ENCODE measurements around the gene C1D. TPM values are rescaled to one million over a fixed set of nuclear protein-coding genes. Genes with fewer than 3 reads are reported as not detected.

The C1D gene
- total RNA-seq, 1 donor from 2014 or later: 19.0 TPM

DNA sequence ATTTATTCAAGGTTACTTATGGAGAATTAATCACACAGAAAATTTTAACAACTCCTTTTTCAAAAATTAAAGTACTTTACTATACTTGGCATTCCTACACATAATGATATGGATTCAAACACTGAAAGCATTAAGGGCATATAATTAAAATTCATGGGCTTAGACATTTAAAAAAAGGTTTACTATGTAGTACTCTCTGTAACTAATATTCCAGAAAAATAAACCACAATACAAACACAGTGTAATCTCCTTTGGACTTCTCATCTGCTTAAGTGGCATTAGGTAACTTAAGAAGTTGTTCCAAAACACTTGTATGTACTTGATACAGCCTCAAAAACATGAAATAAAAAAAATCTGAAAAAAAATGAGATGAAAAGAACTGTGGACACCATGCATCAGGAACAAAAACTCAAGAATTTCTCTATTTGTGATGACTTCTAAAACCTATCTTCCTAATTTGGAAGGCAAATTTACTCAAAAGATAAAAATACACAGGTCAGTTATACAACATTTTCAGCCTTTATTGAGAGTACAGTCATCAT lies 21.0 kb downstream of the C1D start:
- H3K27me3 Mint-ChIP-seq: no peaks in the 10 kb centered on the region
- peaks cover 8% of the 10 kb centered on the region for H3K36me3 Mint-ChIP-seq (ENCODE audit: insufficient read depth)
- TF ChIP-seq CTCF (IDR thresholded peaks at IDR 0.05; ENCODE audit: unreplicated experiment): no peak
- no peak overlapping the region for H3K4me3 Mint-ChIP-seq (ENCODE audit: low read depth)
- H3K9me3 Mint-ChIP-seq (ENCODE audit: low read depth): no peaks in the 10 kb centered on the region
- H3K27ac Mint-ChIP-seq: no peak overlapping the region
- DNase-seq (ENCODE audit: low spot score, unreplicated experiment): no peak
- peaks cover 9% of the 10 kb centered on the region for H3K4me1 Mint-ChIP-seq (ENCODE audit: low read depth)

- Mint-ChIP-seq H3K4me3 (ENCODE audit: low read depth) (no peak overlapping the region), H3K36me3 (ENCODE audit: insufficient read depth) (peaks cover 8% of the 10 kb centered on the region), H3K9me3 (ENCODE audit: low read depth) (no peaks in the 10 kb centered on the region), H3K27me3 (no peaks in the 10 kb centered on the region), H3K27ac (no peak overlapping the region), H3K4me1 (ENCODE audit: low read depth) (peaks cover 9% of the 10 kb centered on the region)
- no peak for DNase-seq (ENCODE audit: low spot score, unreplicated experiment)
- TF ChIP-seq CTCF (IDR thresholded peaks at IDR 0.05; ENCODE audit: unreplicated experiment): no peak
These were observed 22.7 kb downstream of the C1D start for GRCh38 chr2:68040078-68040477.

DNA sequence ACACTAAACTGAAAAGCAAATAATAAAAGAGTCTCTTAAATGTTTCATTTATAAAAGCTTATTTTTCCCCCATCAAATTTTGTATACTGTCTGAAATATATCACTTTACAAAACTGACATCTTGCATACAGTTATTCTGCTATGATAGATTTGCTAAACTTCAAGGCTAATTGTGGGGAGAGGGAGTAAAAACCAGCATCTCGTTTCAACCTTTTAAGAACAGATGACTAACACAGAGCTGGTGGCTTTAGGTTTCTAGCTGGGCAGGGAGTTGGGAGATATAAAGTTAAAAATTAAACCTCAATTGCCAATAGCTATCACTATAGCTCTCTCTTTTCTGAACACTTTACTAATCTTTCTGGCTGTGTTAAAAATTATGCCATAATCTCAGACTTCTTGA lies 23.5 kb downstream of the C1D start:
- no peaks in the 10 kb centered on the region for H3K9me3 Mint-ChIP-seq (ENCODE audit: low read depth)
- DNase-seq (ENCODE audit: low spot score, unreplicated experiment): no peak
- H3K27ac Mint-ChIP-seq: no peak overlapping the region
- no peak overlapping the region for H3K4me3 Mint-ChIP-seq (ENCODE audit: low read depth)
- H3K4me1 Mint-ChIP-seq (ENCODE audit: low read depth): peaks cover 9% of the 10 kb centered on the region
- no peak for TF ChIP-seq CTCF (IDR thresholded peaks at IDR 0.05; ENCODE audit: unreplicated experiment)
- no peaks in the 10 kb centered on the region for H3K27me3 Mint-ChIP-seq
- H3K36me3 Mint-ChIP-seq (ENCODE audit: insufficient read depth): peaks cover 7% of the 10 kb centered on the region

DNA sequence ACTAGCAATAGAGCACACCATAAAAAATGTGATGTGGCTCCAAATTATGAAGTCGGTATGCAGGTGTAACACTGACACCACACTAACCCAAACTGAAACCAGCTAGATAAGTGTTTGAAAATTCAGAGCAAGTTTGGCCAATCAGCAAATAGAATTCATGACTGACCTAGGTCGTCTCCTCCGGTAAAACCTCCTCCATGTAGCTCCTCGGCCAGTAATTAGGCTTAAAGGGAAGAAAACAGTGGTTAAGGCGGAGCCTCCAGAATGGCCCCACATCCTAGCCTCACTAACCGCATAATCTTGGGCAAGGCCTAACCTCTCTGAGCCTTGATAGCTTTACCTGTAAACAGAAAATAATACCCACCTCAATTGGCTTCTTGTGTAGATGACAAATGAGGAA lies 30.1 kb downstream of the C1D start:
- Mint-ChIP-seq H3K4me3 (ENCODE audit: low read depth) (no peak overlapping the region), H3K36me3 (ENCODE audit: insufficient read depth) (no peaks in the 10 kb centered on the region), H3K4me1 (ENCODE audit: low read depth) (peaks cover 1% of the 10 kb centered on the region), H3K27me3 (no peaks in the 10 kb centered on the region), H3K9me3 (ENCODE audit: low read depth) (no peaks in the 10 kb centered on the region), H3K27ac (no peak overlapping the region)
- TF ChIP-seq CTCF (IDR thresholded peaks at IDR 0.05; ENCODE audit: unreplicated experiment): no peak
- no peak for DNase-seq (ENCODE audit: low spot score, unreplicated experiment)

- H3K27me3 Mint-ChIP-seq: no peaks in the 10 kb centered on the region
- no peak overlapping the region for H3K27ac Mint-ChIP-seq
- no peaks in the 10 kb centered on the region for H3K9me3 Mint-ChIP-seq (ENCODE audit: low read depth)
- peaks cover 1% of the 10 kb centered on the region for H3K4me1 Mint-ChIP-seq (ENCODE audit: low read depth)
- TF ChIP-seq CTCF (IDR thresholded peaks at IDR 0.05; ENCODE audit: unreplicated experiment): peak; percentile 77
- H3K36me3 Mint-ChIP-seq (ENCODE audit: insufficient read depth): no peaks in the 10 kb centered on the region
- no peak overlapping the region for H3K4me3 Mint-ChIP-seq (ENCODE audit: low read depth)
- no peak for DNase-seq (ENCODE audit: low spot score, unreplicated experiment)
These were observed 31.2 kb downstream of the C1D start for GRCh38 chr2:68031542-68032160.
